ENCODE results near the gene GALNT2.

GRCh38 chr1:230172016-230172537 lies 105.0 kb downstream of the GALNT2 start:
- no peak for TF ChIP-seq CTCF (IDR thresholded peaks at IDR 0.05; ENCODE audit: insufficient read depth, low read length, poor library complexity, severe bottlenecking)
- TF ChIP-seq EZH2phosphoT487 (conservative IDR thresholded peaks at IDR 0.05; ENCODE audit: low read length): no peak
